CMK (cell line): ENCODE data around the gene IGF1R.

Source experiments
- DNase-seq: peaks from one replicate; pipeline ENCODE4 v3.0.0-alpha.2; 2010; ENCODE audit warnings: low read depth

The IGF1R gene

DNA sequence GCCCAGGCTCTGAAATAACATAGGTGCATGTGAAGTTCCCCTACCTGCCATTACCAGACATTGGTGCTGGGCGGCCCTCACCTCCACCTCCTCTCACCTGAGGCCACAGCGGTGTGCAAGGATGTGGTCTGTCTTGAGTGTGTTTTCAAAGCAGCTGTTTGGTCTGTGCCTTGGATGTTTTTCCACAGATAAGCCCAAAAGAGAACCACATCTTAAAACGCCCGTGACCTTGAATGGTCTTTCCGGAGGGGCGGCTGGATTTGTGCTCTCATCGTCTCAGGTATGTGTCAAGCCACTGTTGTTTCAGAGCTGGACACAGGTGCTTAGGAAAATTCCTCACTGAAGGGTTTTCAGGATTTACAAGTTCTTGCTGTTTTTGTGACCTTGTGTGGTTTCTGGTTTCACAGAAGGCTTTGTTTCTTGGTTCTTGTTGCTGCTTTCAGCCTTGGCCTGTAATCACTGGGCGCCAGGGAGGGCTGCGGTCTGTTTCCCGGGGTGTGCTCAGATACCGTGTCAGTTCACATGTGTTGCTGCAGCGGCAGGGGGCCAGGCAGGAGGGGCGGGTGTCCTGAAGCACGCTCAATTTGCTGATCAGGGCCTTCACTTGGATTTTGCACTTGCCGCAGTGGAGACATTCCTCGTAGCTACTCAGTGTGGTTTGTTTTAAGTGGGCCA, 128.4 kb downstream of the IGF1R start:
- DNase-seq, result peak; percentile 54

DNA sequence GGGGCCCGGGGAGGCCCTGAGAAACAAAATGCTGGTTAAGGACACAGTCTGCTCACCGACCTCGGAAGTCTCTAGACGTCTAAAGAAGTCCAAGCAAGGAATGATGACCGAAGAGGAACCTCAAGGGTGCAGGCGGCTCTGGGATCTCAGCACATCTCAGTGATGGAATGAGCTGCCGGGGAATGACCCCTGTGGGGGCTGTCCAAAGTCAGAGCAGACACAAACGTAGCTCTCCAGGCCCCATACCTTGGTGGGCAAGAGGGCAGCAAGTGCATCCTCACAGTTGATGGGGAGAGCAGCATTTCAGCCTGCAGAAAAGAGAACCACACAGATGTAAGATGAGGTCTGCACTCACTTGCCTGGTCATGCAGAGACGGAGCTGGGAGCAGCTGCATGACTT, 129.1 kb downstream of the IGF1R start:
- DNase-seq, result no peak

DNA sequence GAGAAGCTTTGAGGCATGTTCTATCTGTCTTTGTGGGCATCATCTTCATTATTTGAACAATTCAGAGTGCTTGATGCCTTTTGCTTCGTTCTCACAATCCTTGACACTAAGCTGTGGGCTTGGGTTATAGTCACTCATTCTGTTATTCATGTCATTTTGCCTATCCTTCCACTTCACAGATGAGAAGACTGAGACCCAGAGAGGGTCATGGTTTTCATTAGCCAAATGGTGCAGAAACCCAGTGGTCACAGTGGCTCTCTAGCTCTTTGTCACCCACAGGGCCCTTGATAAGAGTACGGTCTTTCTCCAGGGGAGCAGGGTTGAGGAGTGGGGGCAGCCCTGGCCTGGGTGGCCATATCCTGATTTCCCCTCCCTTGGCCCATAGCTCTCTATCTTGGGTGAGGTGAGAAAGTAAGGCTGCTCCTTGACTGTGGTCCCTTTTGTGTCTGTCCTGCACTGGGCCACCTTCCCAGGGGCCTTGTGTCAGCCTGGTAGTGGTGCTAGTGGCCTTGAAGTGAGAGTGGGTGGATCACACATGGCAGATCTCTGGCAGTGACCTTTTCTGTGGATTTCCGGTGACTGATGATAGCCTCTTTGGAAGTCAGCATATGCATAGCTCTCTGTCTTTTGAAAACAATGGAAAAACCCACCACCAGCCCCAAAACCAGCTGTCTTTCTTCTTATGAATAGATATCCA, 130.1 kb downstream of the IGF1R start:
- DNase-seq, result no peak

DNA sequence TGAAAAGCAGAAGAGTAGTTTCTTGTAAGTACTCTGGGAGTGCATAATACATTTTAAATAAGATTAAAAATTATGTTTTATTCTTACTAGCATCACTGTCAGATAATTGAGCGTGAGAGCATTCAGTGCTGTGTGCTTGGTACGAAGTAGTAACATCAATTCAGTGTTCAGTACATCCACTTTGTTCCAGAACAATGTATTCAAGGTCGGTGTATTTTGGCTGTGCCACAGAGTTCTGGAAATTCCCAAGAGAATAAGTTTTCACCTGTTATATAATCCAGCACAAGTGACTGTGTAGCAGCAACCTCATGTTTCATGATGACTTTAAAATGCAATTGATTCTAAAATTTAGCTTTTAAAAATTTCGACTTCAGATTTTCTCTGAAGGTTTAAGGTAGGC, 130.6 kb downstream of the IGF1R start:
- no peak for DNase-seq

DNA sequence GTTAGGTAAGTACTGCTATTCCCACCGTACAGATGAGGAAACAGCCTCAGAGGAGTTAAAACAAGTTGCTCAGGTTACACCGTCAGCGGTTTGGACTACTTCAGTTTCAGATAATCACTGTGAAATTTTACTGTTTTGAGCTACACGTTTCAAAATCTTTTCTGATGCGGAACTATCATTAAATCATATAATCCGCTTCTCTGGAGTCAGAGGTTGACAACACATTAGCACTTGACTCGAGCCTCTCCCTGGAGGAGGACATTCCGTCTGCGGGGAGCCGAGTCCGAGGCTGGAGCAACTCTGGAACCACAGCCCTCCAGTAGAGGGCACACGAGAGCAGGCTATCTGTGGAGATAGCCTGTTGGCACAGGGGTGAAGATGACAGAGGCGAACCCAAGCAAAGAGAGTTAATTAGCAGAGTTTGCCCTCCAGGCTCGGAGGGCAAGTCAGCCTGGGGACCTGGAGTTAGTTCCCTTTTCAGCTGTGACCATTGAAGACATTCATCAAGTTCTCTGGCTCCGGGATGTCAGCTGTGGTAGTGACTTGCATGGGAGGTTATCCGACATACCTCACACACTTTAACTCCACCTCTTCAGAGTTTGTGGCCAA, 131.2 kb downstream of the IGF1R start:
- DNase-seq, result peak; percentile 78

DNA sequence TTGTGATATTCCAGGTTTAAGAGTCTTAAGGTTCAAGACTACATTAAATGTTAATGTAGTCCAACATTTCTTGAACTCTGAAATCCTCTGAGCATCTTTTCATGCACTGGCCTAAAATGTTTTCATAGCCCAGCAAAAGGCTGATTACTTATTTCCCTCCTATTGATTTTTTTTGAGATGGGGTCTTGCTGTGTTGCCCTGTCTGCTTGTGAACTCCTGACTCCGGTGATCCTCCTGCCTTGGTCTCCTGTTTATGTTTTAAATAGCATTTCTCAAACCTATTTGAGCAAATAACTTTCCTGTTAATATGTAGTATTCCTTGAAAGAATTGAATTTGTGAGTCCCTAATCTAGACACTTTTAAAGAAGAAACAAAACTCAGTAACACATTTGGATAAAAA, 133.5 kb downstream of the IGF1R start:
- DNase-seq, result no peak

DNA sequence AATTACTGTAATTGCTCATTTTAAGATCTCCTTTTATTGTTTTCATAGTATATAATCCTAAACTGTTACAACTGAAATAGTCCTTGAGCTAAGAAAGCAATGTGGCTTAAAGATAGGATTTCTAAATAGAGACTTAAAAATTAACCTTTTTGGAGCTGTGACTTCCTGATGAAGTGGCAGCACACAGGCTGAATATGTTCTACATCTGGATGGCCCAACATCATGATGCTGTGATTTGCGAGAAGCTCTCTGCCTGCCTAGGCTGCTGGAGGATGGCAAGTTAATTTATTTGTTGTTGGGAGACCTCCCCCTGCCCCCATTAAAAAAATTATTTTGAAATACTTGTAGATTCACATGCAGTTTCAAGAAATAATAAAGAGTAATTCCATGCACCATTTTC, 134.5 kb downstream of the IGF1R start:
- DNase-seq, result no peak

DNA sequence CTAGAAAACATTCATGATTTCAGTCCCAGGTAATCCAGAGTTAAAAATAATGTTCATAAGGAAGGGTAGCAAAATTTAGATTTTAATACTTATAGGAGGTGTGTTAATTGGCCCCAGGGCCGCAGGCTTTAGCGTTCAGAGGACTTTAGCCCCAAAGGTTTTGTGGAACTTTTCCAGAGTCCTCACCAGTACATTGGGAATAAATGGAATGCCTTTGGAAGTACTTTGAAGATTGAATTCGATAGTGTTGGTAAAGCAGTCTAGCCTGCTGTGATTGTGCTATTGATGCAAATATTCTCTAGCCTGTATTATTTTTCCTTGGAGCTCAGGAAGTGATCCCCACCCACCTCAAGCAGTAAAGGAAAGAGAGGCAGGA, 137.1 kb downstream of the IGF1R start:
- DNase-seq, result no peak

DNA sequence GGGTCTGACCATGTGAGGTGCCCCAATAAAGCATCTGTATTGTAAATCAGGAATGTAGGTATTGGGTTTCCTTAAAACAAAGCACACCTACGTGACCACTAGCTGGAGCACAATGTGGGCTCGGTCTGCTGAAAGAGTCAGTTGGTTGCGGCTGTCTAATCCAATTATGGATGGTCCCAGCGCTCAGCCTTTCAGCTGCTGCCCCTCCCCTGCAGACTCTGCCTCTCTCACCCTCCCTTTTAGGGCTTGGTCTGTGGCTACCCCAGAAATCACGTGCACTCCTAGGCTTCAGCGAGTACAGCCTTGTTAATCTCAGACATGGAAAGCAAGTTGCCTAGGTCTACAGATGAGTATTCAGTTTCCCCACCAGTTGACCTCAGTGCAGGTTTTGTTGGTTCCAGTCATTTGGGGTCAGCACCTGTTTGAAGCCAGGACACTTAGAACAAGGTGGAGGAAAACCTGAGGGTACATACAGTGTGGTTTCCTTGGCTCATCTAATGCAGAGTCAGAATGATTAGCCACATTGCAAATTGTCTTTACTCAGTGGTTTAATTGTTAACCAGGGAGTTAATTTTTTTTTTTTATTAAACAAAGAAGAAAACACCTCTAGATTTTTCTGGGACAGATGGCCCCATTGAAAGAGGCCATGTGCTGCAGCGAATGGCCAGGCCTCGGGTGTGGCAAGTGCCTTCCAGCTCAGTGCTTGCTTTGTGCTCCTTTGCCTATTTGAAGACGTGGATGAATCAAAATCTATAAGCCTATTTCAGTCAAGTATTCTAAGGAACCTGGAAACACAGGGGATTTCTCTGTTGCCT, 137.7 kb downstream of the IGF1R start:
- no peak for DNase-seq

DNA sequence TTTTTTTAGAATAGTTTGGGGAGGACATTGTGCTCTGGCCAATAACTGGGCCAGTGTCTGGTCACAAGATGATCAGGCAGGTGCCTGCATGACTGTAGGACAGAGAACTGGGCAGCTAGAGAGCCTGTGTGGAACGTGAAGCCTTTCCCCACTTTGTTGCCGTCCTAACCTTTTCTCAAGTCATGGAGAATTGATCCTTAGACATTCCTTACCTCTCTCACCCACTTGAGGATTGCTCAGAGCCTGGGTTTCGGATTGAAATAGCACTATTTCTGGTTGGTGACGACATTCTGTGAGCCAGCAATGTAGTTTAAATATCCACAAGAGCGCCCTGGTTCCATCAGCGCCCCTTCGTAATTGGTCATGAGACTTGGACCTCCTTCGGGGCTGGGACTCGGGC, 138.4 kb downstream of the IGF1R start:
- DNase-seq, result no peak

DNA sequence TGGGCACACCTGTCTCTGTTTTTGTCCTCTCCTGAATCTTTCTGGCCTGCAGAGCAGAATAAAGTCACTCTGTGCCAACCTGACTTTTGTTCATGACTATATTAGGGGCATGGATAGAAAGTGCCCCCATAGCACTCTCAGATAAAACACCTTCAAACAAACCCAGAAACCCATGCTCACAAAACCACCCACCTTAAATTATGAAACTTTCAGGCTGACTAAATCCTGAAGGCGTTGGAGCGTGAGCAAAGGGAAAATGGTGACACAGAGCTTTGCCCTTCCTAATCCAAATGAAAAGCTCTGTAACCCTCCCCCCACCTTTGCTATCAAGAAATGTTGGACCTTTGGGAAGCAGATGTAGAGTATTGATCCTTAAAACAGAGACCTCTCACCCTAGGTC, 138.9 kb downstream of the IGF1R start:
- DNase-seq, result no peak

DNA sequence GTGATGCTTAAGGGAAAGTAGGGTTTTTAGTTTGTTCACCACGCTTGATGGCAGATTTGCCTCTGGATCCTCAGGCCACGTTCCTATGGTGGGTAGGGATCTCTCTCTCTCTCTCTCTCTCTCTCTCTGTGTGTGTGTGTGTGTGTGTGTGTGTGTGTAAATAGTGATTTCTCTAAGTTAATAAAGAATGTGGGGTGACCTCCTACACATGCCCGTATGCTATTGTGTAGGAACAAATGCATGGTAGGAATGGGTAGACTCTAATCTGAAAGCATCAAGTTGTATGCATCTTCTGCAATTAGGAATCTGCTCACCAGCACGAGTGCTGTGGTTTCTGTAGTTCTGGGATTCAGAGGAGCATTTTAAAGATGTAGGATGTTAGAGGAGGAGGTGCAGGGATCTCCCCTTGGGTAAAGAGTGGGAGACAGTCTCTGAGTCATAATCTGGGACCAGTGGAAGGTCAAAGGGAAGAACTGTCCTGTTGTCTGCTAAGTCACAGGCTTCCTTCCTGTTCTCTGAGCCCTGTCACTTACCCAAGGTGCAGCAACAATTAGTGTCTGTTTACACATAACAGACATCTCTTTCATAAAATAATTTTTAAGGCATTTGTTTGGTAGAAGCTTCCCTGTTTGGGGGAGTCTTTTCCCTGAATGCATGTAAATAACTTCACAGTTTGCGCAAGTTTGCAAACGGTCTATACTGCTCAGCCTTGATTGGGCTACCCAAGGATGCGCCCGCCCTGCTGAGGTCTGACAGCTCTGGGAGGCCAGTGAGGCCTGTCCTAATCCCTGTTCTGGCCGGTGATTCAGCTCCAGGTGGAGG, 139.8 kb downstream of the IGF1R start:
- DNase-seq, result peak; percentile 65

DNA sequence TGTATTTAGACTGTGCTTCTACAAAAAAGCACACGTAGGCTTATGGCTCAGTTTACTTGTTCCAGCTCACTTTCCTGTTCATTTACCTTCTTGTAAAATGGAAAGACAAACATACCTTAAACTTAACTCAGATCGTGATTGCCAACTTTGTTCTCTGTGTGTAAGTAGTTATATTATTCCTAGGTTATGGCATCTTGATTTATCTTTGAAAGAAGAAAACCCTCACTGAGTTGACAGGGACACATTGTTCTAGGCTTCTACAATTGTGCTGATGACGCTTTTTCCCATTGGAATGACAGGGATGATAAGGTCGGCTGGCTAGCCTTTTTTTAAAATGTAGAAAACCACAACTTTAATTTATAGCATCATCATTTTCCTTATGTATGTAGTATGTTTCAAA, 140.7 kb downstream of the IGF1R start:
- DNase-seq, result no peak

DNA sequence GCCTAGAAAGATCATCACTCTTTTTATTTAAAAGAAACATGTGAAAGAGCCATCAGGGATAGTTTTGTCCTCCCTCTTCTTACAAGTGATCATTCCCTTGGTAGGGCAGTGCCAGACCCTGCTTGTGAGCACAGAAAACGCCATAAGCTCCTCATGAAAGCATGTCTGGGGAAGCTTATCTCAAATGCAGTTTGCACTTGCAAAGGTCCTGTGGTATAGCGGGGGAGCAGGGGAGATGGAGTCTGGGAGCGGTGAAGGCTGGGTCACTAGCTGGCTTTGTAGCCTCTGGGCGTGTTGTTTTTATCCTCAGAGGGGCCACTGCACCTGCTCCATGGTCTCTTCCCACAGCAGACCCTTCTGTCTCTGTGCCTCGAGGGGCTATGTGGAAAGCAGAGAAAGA, 141.9 kb downstream of the IGF1R start:
- DNase-seq, result no peak

DNA sequence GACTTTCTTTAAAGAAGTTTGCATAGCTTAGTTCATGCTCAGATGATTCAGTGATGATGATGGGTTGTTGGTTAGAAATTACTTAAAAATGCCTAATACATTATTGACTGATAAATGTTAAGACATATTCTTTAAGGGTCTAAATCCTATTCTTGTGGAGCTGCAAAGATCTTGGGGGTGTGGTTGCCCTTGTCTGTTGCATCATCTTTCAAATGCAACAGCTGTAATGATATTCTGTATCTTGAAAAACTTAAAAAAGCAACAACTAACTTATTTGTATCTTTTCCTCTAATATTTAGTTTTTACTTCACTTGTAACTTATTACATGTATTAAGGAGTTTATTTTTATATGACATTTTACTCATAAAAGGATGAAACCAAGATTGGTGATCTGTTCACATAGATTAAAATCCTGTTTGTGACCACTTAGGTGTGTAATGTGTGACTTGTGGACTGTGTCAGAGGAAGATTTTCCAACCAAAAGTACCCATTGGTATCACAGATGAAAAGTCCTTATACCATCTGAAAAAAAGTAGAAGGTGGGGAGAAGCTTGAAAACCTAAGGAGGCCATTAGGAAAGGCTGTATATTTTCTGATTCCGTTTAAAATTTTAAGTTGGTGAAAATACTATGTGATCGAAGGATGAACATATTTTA, 142.8 kb downstream of the IGF1R start:
- no peak for DNase-seq

DNA sequence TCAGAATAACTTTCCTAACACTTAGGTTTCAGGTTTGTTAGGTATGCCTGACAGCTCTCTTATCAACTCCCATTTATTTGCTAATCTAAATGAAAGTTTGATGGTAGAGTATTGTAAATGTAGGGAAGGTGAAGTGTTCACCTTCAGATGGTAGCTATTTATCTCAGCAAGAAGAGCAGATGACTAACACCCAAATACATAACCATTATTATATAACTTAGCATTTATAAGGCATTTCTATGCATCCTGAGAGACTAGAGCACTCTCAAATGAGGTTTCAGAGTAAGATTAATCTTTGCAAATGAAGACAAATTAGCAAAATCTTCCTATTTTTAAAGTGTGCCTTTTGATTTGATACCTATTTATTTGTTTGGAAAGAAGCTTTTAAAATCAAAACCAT, 143.8 kb downstream of the IGF1R start:
- no peak for DNase-seq

DNA sequence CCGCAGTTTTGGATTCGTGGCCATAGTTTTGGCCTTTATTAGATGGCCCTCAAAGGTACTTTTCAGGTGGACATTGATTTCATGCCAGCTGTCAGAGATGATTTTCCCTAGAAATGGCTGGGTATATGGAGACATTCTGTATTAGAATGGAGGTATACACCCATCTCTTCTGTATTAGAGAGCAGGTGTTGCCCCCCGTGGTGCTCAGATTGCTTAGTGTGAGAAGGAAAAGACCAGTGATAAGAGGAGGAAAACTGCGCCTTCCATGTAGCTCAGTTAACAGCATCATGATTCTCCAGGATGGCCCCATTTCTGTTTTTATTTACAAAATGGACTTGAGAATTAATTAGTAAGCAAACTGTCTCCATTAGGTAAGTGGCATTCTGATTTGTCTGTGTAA, 145.9 kb downstream of the IGF1R start:
- DNase-seq, result no peak

DNA sequence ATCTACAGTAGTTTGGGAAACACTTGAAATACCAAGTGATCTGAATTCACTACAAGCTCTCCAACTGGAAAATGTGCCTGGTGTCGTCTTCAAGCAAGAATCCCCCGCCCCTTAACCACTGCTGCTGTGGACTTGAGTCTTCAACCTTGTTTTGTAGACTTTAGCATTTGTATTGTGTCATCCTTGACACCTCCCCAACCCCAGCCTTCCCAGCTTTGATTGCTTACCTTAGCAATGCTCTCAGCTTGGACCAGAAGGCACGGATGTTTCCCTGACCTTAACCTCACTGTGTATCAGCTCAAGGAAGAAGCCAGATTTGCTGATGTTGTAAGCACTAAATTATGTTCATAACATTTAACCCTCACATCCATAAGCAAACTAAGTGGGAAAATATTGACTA, 146.4 kb downstream of the IGF1R start:
- no peak for DNase-seq

DNA sequence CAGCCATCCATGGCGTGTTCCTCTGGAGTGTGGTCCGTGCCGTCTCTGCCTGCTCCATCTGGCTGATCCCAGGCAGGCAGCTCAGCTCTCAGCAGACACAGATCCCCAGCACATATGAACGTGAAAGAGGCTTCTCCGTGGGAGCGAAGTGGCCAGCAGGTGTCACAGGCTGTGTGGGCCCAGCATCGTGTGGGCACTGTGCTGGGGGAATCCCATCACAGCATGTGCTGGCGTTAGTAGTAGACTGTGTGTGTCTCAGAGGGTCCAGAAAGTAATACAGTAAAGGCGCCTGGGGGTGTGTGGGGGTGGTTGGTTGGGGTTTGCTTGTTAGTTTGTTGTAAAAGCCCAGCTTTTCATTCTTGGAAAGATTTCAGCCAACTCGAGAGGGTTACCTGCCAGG, 147.6 kb downstream of the IGF1R start:
- DNase-seq, result no peak

DNA sequence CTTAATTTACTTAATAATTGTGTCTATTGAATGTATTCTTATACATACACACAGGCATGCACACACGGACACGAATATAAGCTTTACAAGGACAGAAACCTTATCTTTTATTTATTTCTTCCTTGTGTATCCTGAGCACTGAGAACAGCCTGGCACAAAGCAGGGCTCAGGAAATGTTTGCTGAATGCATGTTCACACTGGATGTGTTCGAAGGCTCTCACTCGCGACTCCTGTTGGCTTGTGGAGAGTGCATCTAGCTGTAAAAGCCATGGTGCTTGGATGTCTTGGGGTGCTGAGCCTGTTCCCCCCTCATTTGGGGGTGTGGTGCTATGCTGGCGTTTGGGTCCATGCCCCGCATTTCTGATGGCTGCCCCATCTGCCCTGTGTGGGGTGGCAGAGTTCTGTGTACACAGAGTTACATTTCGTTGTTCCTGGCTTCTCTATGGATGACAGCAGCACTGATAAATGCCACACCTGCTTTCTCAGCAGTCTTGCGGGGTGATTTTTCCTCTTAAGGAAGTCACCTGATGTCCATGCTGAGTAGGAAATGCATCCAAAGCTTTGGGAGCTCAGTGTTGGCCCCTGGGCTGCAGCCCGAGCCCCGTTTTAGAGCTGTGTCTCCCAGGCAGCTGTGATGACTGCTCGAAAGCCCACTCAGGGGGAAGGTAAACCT, 148.5 kb downstream of the IGF1R start:
- no peak for DNase-seq

DNA sequence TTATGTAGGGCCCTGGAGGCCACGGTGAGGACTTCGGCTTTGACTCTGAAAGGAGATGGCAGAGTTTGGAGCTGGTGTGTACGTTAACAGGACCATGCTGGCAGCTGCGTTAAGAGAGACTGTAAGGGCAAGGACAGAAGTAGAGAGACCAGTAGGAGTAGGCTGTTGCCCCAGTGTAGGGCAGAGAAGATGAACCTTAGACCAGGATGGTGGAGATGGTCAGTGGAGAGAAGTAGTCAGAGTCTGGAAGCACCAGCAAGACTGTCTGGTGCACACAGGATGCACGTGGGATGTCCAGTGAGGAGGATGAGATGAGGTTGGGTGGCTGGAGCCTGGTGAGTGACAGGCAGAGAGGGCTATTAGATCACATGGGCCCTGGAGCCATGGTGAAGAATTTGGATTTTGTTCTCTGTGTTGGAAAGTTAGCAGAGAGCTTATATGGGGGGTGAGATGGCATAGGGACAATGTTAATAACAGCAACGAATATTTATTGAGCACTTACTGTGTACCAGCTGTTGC, 150.1 kb downstream of the IGF1R start:
- no peak for DNase-seq
